GM19455 (cell line): ENCODE measurements around the gene EME2.

ENCODE experiments used
- ATAC-seq: cut with Tn5 transposase; IDR thresholded peaks from one replicate; pipeline ENCODE4 v1.9.1; 2021; ENCODE audit not compliant: unreplicated experiment

The EME2 gene

GRCh38 chr16:1745181-1745899 is 27.3 kb upstream of the EME2 start:
- ATAC-seq = no peak

- ATAC-seq = no peak
Measured at GRCh38 chr16:1745900-1746692, 26.5 kb upstream of the EME2 start.

- no peak for ATAC-seq
Measured at GRCh38 chr16:1746693-1747195, 25.9 kb upstream of the EME2 start.

- ATAC-seq = no peak
Measured at GRCh38 chr16:1747934-1748333, 24.7 kb upstream of the EME2 start.

- no peak for ATAC-seq
Measured at GRCh38 chr16:1749152-1750117, 23.2 kb upstream of the EME2 start.

GRCh38 chr16:1751946-1752345 is 20.7 kb upstream of the EME2 start:
- no peak for ATAC-seq

GRCh38 chr16:1752853-1753252 is 19.8 kb upstream of the EME2 start:
- no peak for ATAC-seq

GRCh38 chr16:1754204-1754603 is 18.4 kb upstream of the EME2 start:
- no peak for ATAC-seq

- ATAC-seq = no peak
Measured at GRCh38 chr16:1757714-1758461, 14.7 kb upstream of the EME2 start.

- ATAC-seq = no peak
Measured at GRCh38 chr16:1758923-1759322, 13.7 kb upstream of the EME2 start.

GRCh38 chr16:1759511-1759910 is 13.1 kb upstream of the EME2 start:
- ATAC-seq = no peak

- no peak for ATAC-seq
Measured at GRCh38 chr16:1760911-1761310, 11.7 kb upstream of the EME2 start.

- no peak for ATAC-seq
Measured at GRCh38 chr16:1761751-1762150, 10.9 kb upstream of the EME2 start.

- ATAC-seq = no peak
Measured at GRCh38 chr16:1762196-1762878, 10.3 kb upstream of the EME2 start.

GRCh38 chr16:1762879-1763520 is 9.6 kb upstream of the EME2 start:
- no peak for ATAC-seq

- ATAC-seq = no peak
Measured at GRCh38 chr16:1763521-1764511, 8.8 kb upstream of the EME2 start.

- no peak for ATAC-seq
Measured at GRCh38 chr16:1764971-1765370, 7.6 kb upstream of the EME2 start.

GRCh38 chr16:1765826-1766225 is 6.8 kb upstream of the EME2 start:
- no peak for ATAC-seq
